WERI-Rb-1 (cell line): ENCODE data around the gene SDC3.
"Not testable (repeated sequence)": the region's sequence is repeated elsewhere in the genome, so short reads cannot be mapped to it uniquely, and the experiment has no call there.

Experiments
- DNase-seq: peaks from one replicate; pipeline ENCODE4 v3.0.0-alpha.2; 2020
- H3K27ac ChIP-seq: fragments of 250-450 bp; sonication (Bioruptor Pico); 2 replicates; pipeline ENCODE4 v1.5.1; 2020; ENCODE audit warnings: mild to moderate bottlenecking, moderate library complexity
- H3K27me3 ChIP-seq: fragments of 250-450 bp; sonication (Bioruptor Pico); 2 replicates; pipeline ENCODE4 v1.5.1; 2021; ENCODE audit warnings: mild to moderate bottlenecking, low read depth, moderate library complexity; ENCODE audit not compliant: insufficient read depth, severe bottlenecking
- H3K36me3 ChIP-seq: fragments of 250-450 bp; sonication (Bioruptor Pico); 2 replicates; pipeline ENCODE4 v1.5.1; 2020; ENCODE audit warnings: mild to moderate bottlenecking, moderate library complexity
- H3K4me3 ChIP-seq: 2 replicates; pipeline ENCODE4 v1.5.1; 2011; ENCODE audit warnings: low read depth, mild to moderate bottlenecking, control low read depth, low read length
- H3K9me3 ChIP-seq: fragments of 250-450 bp; sonication (Bioruptor Pico); 2 replicates; pipeline ENCODE4 v1.5.1; 2021; ENCODE audit warnings: mild to moderate bottlenecking, moderate library complexity; ENCODE audit not compliant: severe bottlenecking
- TF ChIP-seq, protein P1 (sequence below): IDR thresholded peaks from 2 replicates; pipeline ENCODE4 v1.5.1; 2011; ENCODE audit warnings: low read depth, mild to moderate bottlenecking, control low read depth, inconsistent platforms, low read length

The SDC3 gene

GRCh38 chr1:30940541-30940940 lies 32.0 kb upstream of the SDC3 start:
- H3K27me3 ChIP-seq: no peaks in the 10 kb centered on the region
- DNase-seq: no peak
- H3K9me3 ChIP-seq: no peaks in the 10 kb centered on the region
- H3K36me3 ChIP-seq: peaks cover 92% of the 10 kb centered on the region
- no peak overlapping the region for H3K27ac ChIP-seq
- H3K4me3 ChIP-seq: no peak overlapping the region
- TF ChIP-seq, protein P1, sequence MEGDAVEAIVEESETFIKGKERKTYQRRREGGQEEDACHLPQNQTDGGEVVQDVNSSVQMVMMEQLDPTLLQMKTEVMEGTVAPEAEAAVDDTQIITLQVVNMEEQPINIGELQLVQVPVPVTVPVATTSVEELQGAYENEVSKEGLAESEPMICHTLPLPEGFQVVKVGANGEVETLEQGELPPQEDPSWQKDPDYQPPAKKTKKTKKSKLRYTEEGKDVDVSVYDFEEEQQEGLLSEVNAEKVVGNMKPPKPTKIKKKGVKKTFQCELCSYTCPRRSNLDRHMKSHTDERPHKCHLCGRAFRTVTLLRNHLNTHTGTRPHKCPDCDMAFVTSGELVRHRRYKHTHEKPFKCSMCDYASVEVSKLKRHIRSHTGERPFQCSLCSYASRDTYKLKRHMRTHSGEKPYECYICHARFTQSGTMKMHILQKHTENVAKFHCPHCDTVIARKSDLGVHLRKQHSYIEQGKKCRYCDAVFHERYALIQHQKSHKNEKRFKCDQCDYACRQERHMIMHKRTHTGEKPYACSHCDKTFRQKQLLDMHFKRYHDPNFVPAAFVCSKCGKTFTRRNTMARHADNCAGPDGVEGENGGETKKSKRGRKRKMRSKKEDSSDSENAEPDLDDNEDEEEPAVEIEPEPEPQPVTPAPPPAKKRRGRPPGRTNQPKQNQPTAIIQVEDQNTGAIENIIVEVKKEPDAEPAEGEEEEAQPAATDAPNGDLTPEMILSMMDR: no peak

- DNase-seq: no peak
- Histone ChIP-seq H3K36me3 (peaks cover 90% of the 10 kb centered on the region), H3K9me3 (no peaks in the 10 kb centered on the region), H3K27me3 (no peaks in the 10 kb centered on the region), H3K4me3 (no peak overlapping the region), H3K27ac (no peak overlapping the region)
- TF ChIP-seq, protein P1: no peak
Observed at GRCh38 chr1:30936541-30937171, 28.1 kb upstream of the SDC3 start.

DNA sequence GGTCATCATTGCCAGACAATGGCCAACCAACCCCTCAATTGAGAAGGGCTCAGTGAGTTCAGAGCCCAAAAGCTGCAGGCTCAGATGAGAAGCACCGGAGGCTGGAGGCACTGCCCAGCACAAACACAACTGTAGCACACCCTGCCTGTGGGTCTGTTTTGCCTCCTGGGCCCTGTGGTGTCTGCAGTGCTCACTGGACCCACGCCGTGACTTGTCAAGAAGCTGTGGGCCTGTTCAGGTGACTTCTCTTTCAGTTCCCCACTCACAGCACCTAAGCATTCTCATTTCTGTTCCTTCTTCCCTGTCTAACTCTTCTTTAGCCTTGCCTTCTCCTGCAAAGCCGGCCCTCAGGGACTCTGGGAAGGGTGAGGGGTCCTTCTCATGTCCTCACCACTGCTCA lies 27.2 kb upstream of the SDC3 start:
- not testable (repeated sequence) for H3K27ac ChIP-seq, DNase-seq, H3K27me3 ChIP-seq, H3K9me3 ChIP-seq, H3K4me3 ChIP-seq
- peaks cover 83% of the 10 kb centered on the region for H3K36me3 ChIP-seq

- Histone ChIP-seq H3K36me3 (peaks cover 72% of the 10 kb centered on the region), H3K9me3 (no peaks in the 10 kb centered on the region), H3K4me3 (no peak overlapping the region), H3K27me3 (no peaks in the 10 kb centered on the region), H3K27ac (peak overlapping the region; percentile 57)
- no peak for DNase-seq
- TF ChIP-seq, protein P1: no peak
Observed at GRCh38 chr1:30934613-30935012, 26.1 kb upstream of the SDC3 start.

DNA sequence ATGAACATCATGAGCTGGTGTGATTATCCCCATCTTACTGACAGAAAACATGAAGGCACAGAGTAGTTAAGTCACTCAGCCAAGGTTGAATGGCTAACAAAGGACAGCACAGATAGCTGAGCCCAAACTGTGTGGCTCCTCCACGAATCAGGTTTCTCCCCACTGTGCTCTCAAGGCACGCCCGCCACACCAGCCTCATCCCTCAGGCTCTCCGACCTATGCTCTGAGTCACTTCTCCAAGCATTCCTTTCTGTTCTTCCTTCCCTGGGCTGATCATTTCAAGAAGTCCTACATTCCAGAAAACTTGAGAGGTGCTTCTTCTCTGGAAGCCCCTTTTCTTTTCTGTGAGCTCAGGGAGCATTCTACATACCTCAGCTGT lies 25.3 kb upstream of the SDC3 start:
- no peaks in the 10 kb centered on the region for H3K9me3 ChIP-seq
- H3K4me3 ChIP-seq: no peak overlapping the region
- H3K27me3 ChIP-seq: no peaks in the 10 kb centered on the region
- no peak for DNase-seq
- no peak overlapping the region for H3K27ac ChIP-seq
- H3K36me3 ChIP-seq: peaks cover 64% of the 10 kb centered on the region
- TF ChIP-seq, protein P1: no peak

DNA sequence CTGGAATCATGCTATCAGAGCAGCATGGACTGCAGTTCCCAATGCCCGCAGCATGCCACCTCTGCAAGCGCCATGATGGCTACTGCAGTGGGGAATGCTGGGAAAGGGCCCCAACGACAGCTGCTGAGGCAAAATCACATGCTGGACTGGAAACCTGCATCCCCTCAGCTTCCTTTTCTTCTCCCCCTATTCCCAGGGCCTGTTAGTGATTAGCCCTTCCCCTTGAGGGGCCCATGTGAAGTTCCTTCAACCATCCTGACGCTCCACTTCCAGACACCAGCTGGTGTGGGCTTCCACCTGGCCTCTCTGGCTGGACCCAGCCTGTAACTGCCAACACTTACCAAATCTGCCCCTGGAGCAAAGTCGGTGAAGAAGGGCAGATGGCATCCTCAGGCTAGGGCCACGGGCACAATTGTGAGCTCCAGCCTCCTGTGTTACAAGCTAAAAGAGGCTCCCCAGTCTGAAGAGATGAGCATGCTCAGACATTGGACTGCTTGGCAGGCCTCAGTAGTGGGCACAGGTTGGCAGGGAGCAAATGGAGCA lies 22.1 kb upstream of the SDC3 start:
- no peak overlapping the region for H3K4me3 ChIP-seq
- H3K9me3 ChIP-seq: no peaks in the 10 kb centered on the region
- TF ChIP-seq, protein P1: no peak
- H3K36me3 ChIP-seq: peaks cover 36% of the 10 kb centered on the region
- no peaks in the 10 kb centered on the region for H3K27me3 ChIP-seq
- no peak overlapping the region for H3K27ac ChIP-seq
- DNase-seq: no peak
